HFFc6 (cell line): ENCODE measurements around the gene EXOC3. TPM values are rescaled to one million over a fixed set of nuclear protein-coding genes. Genes with fewer than 3 reads are reported as not detected.

Experiments used
- DNase-seq: peaks from one replicate; pipeline ENCODE4 v3.0.0-alpha.2; 2018
- H3K27ac Mint-ChIP-seq: 2 replicates; pipeline ENCODE4 v1.8.0; 2020; ENCODE audit warnings: mild to moderate bottlenecking, mixed read lengths
- H3K27me3 Mint-ChIP-seq: 2 replicates; pipeline ENCODE4 v1.8.0; 2021; ENCODE audit warnings: mild to moderate bottlenecking, moderate library complexity, mixed read lengths; ENCODE audit not compliant: insufficient read depth
- H3K36me3 Mint-ChIP-seq: 2 replicates; pipeline ENCODE4 v1.8.0; 2021; ENCODE audit warnings: low read depth, mixed read lengths
- H3K4me1 Mint-ChIP-seq: 2 replicates; pipeline ENCODE4 v1.8.0; 2020; ENCODE audit warnings: low read depth, mixed read lengths
- H3K4me3 Mint-ChIP-seq: 2 replicates; pipeline ENCODE4 v1.8.0; 2020; ENCODE audit warnings: mild to moderate bottlenecking, moderate library complexity, mixed read lengths
- H3K9me3 Mint-ChIP-seq: 2 replicates; pipeline ENCODE4 v1.8.0; 2020; ENCODE audit warnings: mild to moderate bottlenecking, mixed read lengths
- total RNA-seq, 6 experiments: library from RNA; stranded (reverse); fragmentation: NEBNext Ultra II Directional; extraction: Animal tissue kit (Norgen Biotek cat#: 25700); gene quantifications; 2 replicates in 1 of 6; 3 replicates in 5 of 6; pipeline ENCODE4 v1.2.3, GENCODE V29; 2021
- TF ChIP-seq, protein P1 (sequence below): fragments of 200-600 bp; sonication (generic); IDR thresholded peaks from 2 replicates; pipeline ENCODE4 v1.5.0; 2021; ENCODE audit warnings: antibody characterized with exemption, mild to moderate bottlenecking

EXOC3 gene
- total RNA-seq, 6 experiments from 2014 or later, result 46.8 to 54.1 (median 50.3) TPM

DNA sequence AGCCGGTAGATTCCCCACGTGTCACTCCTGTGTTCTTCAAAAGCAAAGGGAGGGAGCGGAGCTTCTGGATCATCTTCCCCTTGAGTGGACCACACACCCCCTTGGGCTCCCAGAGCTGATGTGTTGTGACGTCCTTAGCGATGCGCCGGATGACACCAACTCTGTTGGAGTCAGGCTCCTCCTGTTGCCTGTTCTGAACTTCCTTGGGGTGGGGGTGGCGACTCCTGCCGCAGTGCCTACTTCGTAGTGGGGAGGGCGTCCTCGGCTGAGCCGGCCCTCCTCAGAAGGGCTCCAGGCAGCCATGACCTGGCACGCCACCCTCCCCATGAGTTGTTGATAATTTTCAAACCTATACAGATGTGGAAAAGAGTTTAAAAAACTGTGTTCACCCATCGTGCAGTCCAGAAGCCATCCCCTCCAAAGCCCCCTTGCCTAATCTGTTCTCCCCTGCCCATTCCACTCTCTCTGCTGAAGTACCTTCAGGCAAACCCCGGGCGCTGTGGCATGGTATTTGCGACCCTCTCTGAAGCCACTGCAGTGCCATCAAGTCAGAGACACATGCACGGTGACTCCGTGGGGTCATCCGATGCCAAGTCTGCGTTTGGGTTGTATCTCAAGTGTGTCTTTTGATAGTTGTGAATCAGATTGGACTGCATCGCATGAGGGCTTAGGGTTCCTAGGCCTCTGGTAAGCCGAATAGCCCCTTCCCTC lies 16.7 kb downstream of the EXOC3 start:
- Mint-ChIP-seq H3K27ac (peak overlapping the region; percentile 88), H3K9me3 (no peaks in the 10 kb centered on the region), H3K4me3 (no peak overlapping the region), H3K4me1 (peaks cover 19% of the 10 kb centered on the region), H3K27me3 (no peaks in the 10 kb centered on the region; the same call in none of the 2 replicates), H3K36me3 (peaks cover 54% of the 10 kb centered on the region)
- no peak for DNase-seq
- TF ChIP-seq, protein P1, sequence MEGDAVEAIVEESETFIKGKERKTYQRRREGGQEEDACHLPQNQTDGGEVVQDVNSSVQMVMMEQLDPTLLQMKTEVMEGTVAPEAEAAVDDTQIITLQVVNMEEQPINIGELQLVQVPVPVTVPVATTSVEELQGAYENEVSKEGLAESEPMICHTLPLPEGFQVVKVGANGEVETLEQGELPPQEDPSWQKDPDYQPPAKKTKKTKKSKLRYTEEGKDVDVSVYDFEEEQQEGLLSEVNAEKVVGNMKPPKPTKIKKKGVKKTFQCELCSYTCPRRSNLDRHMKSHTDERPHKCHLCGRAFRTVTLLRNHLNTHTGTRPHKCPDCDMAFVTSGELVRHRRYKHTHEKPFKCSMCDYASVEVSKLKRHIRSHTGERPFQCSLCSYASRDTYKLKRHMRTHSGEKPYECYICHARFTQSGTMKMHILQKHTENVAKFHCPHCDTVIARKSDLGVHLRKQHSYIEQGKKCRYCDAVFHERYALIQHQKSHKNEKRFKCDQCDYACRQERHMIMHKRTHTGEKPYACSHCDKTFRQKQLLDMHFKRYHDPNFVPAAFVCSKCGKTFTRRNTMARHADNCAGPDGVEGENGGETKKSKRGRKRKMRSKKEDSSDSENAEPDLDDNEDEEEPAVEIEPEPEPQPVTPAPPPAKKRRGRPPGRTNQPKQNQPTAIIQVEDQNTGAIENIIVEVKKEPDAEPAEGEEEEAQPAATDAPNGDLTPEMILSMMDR, result no peak

DNA sequence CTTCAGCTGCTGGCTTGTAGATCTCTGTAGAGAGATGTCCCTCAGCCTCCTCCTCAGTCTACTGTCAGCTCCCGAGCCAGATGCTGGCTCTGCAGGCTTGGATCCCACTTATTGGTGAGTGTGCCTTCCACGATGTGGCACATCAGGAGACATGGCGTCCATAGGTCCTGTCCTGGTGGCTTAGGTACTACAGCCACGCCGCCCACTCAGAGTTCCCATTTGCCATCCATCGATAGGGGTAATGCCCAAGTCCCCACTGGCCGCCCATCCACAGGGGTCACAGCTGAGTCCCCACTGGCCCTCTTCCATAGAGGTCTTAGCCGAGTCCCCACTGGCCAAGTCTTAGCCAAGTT lies 17.3 kb downstream of the EXOC3 start:
- Mint-ChIP-seq H3K36me3 (peaks cover 54% of the 10 kb centered on the region), H3K4me3 (no peak overlapping the region), H3K27me3 (no peaks in the 10 kb centered on the region; the same call in none of the 2 replicates), H3K9me3 (no peaks in the 10 kb centered on the region), H3K4me1 (peaks cover 19% of the 10 kb centered on the region), H3K27ac (no peak overlapping the region)
- no peak for DNase-seq
- TF ChIP-seq, protein P1, result no peak

DNA sequence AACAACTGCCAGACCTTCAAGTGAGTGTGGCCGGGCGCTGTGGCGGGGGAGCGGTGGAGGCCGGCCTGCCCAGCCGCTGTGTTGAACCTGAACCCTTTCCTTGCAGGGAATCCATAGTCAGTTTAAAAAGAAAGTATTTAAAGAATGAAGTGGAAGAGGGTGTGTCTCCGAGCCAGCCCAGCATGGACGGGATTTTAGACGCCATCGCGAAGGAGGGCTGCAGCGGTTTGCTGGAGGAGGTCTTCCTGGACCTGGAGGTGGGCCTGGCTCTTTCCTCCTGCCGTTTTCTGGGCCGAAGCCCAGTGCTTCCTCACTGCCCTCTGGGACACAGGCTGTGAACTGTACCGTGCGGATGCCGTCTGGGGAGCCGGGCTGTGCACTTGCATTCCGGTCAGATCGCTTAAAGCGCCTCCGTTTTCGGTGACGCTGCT lies 19.1 kb downstream of the EXOC3 start:
- H3K4me3 Mint-ChIP-seq, result no peak overlapping the region
- no peak overlapping the region for H3K27ac Mint-ChIP-seq
- no peaks in the 10 kb centered on the region; the same call in 1 of the 2 replicates for H3K27me3 Mint-ChIP-seq
- no peaks in the 10 kb centered on the region for H3K9me3 Mint-ChIP-seq
- peaks cover 54% of the 10 kb centered on the region for H3K36me3 Mint-ChIP-seq
- H3K4me1 Mint-ChIP-seq, result peaks cover 19% of the 10 kb centered on the region
- TF ChIP-seq, protein P1, result no peak
- no peak for DNase-seq

DNA sequence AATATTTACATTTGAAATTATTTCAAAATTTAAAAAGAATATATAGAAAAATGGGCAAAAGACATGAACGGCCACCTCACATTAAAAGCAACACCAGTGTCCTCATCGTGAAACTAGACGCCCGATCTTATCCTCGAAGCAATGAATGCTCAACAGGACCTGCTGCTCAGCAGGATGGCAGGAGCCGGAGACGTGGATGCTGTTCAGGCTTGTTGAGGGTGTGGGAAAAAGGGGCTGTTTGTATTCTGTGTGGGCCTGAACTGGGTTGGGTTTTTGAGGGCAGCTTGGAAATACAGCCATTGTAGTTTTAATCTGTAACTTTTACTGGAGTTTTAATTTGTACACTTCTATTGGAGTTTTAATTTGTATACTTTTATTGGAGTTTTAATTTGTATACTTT lies 20.3 kb downstream of the EXOC3 start:
- peaks cover 49% of the 10 kb centered on the region for H3K36me3 Mint-ChIP-seq
- no peaks in the 10 kb centered on the region for H3K27me3 Mint-ChIP-seq
- no peak overlapping the region for H3K27ac Mint-ChIP-seq
- no peak for DNase-seq
- H3K9me3 Mint-ChIP-seq, result no peaks in the 10 kb centered on the region
- H3K4me1 Mint-ChIP-seq, result peaks cover 14% of the 10 kb centered on the region
- H3K4me3 Mint-ChIP-seq, result no peak overlapping the region
- TF ChIP-seq, protein P1, result no peak

DNA sequence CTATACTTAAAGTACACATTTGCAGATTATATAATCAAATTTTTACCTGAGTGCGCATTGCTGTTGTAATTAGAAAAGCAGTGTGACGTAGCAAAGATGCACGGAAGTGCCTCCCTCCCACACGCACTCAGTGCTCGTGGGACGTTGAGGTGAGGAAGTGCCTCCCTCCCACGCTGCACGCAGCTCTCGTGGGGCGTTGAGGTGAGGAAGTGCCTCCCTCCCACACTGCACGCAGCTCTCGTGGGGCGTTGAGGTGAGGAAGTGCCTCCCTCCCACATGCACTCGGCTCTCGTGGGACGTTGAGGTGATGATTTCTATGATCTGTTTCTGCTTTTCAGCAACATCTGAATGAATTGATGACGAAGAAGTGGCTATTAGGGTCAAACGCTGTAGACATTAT lies 21.0 kb downstream of the EXOC3 start:
- H3K4me1 Mint-ChIP-seq, result peaks cover 8% of the 10 kb centered on the region
- no peaks in the 10 kb centered on the region; the same call in 1 of the 2 replicates for H3K27me3 Mint-ChIP-seq
- no peak overlapping the region for H3K27ac Mint-ChIP-seq
- H3K9me3 Mint-ChIP-seq, result no peaks in the 10 kb centered on the region
- no peak overlapping the region for H3K4me3 Mint-ChIP-seq
- peaks cover 44% of the 10 kb centered on the region for H3K36me3 Mint-ChIP-seq
- DNase-seq, result no peak
- TF ChIP-seq, protein P1, result no peak
